IPS-NIHi7 (cell line): ENCODE data around the gene RAP2A.

Experiments
- DNase-seq: peaks from one replicate; pipeline ENCODE4 v3.0.0; 2012; ENCODE audit warnings: mixed read lengths; ENCODE audit errors: extremely low spot score

The RAP2A gene

GRCh38 chr13:97433727-97434396 is at the start of gene RAP2A:
RAP2A (plus strand) TSS chr13:97434169; CDS start chr13:97434471, 302 bp downstream.
- DNase-seq = peak; percentile 73

DNA sequence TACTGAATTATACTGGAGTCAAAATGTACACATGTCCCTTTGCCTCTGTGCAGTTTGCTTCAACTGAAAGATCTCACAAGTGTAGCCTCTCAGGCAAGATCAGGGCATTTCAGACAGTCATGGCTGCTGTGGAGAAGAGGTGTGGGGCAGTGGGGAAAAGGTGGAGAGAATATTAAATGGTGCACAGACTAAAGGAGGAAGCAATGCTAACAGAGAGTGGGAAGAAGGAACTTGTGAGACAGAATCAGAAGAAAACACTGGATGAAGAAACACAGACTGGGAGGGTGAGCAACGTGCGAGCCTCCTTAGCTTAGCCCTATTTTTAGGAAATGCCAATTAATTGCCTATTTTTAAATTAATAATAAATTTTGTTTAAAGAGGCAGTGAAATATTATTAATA is 49.6 kb upstream of the RAP2A start:
- DNase-seq = no peak

- no peak for DNase-seq
These were observed 48.8 kb upstream of the RAP2A start for GRCh38 chr13:97385146-97385545.

GRCh38 chr13:97385854-97386253 is 48.1 kb upstream of the RAP2A start:
- no peak for DNase-seq

DNA sequence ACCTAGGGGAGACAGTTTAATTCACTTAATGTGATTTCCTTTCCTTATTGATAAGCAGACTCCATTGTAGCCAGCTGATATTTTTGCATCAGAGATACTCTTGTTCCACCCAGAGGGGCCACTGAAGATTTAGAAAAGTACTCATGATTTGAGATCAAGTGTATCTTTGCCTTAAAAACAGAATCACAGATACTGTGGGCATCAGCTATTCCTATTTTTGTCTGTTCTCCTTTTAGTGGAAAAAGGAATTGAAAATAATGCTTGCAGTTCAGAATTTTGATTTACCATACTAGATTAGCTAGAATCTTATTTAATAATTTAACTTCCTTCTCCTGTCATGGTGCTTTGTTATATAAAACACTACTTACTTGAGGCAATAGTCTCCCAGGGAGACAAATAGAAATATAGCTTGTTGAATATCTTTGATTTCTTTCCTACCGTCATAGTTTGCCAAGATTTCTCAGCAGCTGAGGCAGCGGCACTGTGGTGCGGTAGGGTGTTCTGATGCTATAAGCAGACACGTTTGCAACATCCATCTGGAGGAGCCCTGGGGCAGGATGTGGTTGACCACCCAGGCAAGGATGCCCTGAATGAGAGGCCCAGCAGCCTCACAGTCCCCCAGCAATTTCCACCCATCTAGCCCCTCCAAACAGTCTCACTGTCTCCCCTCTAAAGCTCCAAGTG is 47.0 kb upstream of the RAP2A start:
- DNase-seq = no peak

GRCh38 chr13:97387485-97387839 is 46.5 kb upstream of the RAP2A start:
- no peak for DNase-seq

GRCh38 chr13:97387890-97388289 is 46.1 kb upstream of the RAP2A start:
- DNase-seq = no peak

GRCh38 chr13:97388373-97388772 is 45.6 kb upstream of the RAP2A start:
- DNase-seq = no peak

GRCh38 chr13:97390941-97391600 is 42.9 kb upstream of the RAP2A start:
- no peak for DNase-seq

- no peak for DNase-seq
These were observed 41.9 kb upstream of the RAP2A start for GRCh38 chr13:97392020-97392419.

GRCh38 chr13:97394542-97394941 is 39.4 kb upstream of the RAP2A start:
- no peak for DNase-seq

DNA sequence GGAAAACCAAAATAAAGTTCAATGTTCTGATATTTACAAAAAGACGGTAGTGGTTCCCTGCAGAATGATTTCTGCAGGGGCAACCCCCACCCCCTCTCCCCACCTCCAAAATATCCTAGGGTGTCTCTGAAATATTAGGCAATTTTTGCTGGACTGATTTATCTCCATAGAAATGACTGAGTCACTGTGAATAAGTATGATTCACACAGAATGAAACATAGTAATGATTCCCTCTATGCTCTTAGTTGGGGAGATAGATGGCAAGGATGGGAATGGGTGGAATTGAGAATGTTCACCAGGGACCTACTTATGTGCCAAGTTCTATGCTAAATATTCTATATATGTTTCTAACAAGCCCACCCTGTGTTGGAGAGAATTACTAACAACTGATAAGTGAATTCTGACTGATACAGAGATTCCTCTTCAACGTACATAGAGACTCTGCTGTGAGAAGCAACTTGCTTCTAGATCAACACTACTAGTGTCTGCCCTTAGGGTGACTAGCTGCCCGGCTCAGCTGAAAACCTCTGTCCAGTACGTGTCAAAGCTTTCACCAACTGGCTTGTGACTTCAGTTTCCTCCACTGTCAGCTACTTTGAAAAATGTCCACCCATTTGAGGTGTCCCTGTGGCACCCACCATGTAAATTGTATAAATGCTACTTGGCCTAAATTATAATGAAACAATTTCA is 38.4 kb upstream of the RAP2A start:
- DNase-seq = no peak

GRCh38 chr13:97397267-97397666 is 36.7 kb upstream of the RAP2A start:
- no peak for DNase-seq

DNA sequence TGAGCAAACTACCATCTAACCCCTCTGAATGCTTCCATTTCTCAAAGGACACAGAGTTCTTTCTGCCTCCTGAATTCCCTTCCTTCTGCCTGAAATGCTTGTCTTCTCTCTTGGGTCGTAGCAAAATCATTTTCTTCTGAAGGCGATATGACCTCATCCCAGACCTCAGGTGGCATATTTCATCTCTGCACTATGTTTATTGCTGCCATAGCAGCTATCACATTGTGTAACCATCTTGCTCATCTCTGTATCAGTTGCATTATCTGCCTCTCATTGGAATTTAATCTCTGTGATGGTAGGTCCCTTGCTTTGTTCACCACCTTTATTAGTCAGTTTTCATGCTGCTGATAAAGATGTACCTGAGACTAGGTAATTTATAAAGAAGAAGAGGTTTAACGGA is 32.5 kb upstream of the RAP2A start:
- DNase-seq = no peak

DNA sequence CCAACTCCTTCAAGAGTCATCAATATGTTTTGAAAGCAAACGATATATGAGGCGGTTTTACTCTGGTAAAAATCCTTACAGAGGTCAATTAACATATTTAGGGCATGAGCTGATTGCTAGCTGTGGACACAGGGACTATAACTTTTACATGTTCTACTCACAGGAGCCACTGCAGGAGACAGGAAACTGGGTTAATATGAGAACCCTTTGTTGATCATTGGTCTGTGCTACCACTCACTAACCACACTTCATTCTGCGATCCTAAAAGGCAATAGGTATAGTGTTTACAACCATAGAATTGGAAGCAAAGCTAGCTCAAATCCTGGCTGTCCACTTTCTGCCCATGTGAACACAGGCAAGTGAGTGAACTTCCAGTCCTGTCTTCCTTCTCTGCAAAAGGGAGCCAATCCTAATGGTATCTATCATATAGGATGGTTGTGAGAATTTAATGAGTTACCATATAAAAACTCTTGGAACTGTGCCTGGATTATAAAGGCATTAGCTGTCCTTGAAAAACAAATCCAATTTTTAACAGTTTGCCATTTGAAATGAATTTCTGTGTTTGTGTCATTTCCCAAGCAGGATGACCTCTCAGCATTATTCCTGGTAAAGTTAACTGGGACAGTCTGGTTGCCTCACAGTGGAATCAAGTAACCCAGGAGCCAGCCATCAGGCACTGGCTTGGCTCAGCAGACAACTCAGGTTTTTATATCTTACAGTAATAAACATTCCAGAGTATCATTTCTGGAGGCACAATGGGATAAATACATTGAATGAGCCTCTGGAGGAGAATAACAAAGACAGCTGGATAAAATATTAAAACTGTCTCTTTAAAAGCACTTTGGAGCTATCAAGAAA is 29.8 kb upstream of the RAP2A start:
- DNase-seq = no peak

DNA sequence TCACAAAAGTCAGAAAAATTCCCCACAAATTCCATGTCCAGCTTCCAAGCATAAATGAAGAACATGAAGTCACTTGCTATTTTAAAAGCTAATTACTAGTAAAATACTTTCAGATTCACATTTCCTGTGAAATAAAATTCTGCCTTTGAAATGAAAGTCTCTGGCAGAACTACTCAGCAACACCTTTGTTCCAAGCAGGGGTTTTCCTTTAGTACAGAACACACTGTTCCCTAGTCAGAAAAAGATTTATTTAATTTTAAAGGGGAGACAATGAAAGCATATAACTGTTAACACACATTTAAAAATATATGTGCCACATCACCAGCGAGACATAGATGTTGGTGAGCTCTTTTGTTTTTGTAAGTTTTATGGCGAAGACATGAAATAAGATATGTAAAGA is 26.4 kb upstream of the RAP2A start:
- no peak for DNase-seq

DNA sequence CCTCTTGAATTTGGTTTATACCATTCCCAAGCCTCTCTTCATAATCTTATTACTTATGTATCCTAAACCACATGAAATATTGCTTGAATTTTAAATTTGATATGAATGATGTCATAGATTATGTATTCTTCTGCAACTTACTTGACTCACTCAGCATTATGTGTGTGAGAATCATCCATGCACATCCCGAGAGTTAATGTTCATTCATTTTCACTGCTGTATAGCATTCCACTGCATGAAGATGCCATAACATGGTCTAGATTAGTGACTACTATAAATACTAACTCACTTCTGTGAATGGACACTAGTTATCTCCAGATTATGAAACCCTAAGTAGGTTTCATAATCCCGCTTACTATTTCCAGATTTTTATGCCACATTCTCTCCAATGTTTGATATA is 25.0 kb upstream of the RAP2A start:
- DNase-seq = no peak

DNA sequence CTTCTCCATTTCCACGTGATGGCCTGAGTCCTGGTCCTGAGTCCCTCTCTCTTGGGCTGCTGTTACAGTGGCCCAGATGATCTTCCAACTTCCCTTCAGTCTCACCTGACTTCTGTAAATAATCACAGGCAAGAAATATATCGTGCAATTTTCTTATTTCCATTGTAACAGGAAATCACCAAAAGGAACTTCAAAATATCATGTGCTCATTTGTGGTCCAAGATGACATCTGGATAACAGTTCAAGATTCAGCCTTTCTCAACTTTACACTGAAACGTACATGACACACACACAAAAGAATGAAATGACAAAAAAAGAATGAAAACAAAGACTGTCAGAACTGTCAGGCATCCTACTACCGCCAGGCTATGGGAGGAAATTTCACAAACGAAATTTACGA is 22.0 kb upstream of the RAP2A start:
- DNase-seq = no peak

GRCh38 chr13:97413694-97414093 is 20.3 kb upstream of the RAP2A start:
- DNase-seq = no peak

DNA sequence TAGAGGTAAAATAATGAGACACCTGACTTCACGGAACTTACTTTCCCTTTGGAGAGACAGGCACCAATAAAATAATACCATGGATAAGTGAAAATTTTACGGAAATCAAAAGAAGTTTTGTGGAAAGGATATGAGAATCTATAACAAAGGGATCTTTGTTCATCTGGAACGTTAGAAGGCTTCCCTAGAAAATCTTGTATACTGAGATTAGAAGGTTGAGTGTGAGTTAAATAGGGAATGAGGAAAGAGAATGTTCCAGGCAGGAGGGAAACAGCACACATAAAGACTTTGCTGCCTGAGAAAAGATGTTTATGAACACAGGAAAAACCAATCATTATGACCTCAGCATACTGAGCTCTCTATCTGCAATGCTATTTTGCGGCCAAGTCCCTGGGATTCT is 19.6 kb upstream of the RAP2A start:
- DNase-seq = no peak

DNA sequence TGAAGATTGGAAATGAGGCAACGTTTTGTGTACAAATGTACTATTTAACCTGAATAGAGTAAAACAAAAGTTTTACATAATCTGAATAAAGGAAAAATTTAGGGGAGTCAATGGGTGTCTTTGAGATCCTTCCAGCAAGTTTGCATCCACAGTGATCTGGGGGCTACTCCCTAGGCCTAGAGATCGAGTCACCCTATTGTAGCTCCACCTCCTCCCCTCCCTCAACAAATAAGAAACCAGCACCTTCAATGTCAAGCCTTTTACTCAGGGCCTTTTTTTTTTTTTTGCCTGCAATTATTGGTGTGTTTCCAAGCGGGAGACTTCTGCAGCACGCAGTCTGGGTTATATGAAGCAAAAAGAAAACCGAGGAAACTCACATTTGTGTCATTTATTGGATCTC is 16.3 kb upstream of the RAP2A start:
- no peak for DNase-seq
